ENCODE data around the gene TBC1D9B. TPM values are rescaled to one million over a fixed set of nuclear protein-coding genes. Genes with fewer than 3 reads are reported as not detected.

Gene TBC1D9B
- total RNA-seq, 1 donor from 2014 or later: 114 TPM

- Mint-ChIP-seq H3K4me1 (ENCODE audit: unreplicated experiment) (peaks cover 3% of the 10 kb centered on the region), H3K4me3 (no peak overlapping the region), H3K27ac (no peak overlapping the region), H3K27me3 (no peaks in the 10 kb centered on the region), H3K36me3 (peaks cover 9% of the 10 kb centered on the region), H3K9me3 (peaks cover 4% of the 10 kb centered on the region)
- TF ChIP-seq, protein P1, sequence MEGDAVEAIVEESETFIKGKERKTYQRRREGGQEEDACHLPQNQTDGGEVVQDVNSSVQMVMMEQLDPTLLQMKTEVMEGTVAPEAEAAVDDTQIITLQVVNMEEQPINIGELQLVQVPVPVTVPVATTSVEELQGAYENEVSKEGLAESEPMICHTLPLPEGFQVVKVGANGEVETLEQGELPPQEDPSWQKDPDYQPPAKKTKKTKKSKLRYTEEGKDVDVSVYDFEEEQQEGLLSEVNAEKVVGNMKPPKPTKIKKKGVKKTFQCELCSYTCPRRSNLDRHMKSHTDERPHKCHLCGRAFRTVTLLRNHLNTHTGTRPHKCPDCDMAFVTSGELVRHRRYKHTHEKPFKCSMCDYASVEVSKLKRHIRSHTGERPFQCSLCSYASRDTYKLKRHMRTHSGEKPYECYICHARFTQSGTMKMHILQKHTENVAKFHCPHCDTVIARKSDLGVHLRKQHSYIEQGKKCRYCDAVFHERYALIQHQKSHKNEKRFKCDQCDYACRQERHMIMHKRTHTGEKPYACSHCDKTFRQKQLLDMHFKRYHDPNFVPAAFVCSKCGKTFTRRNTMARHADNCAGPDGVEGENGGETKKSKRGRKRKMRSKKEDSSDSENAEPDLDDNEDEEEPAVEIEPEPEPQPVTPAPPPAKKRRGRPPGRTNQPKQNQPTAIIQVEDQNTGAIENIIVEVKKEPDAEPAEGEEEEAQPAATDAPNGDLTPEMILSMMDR (conservative IDR thresholded peaks at IDR 0.05): no peak
- DNase-seq (ENCODE audit: extremely low spot score, unreplicated experiment): no peak
Measured at GRCh38 chr5:179936976-179937681, 29.4 kb upstream of the TBC1D9B start.

DNA sequence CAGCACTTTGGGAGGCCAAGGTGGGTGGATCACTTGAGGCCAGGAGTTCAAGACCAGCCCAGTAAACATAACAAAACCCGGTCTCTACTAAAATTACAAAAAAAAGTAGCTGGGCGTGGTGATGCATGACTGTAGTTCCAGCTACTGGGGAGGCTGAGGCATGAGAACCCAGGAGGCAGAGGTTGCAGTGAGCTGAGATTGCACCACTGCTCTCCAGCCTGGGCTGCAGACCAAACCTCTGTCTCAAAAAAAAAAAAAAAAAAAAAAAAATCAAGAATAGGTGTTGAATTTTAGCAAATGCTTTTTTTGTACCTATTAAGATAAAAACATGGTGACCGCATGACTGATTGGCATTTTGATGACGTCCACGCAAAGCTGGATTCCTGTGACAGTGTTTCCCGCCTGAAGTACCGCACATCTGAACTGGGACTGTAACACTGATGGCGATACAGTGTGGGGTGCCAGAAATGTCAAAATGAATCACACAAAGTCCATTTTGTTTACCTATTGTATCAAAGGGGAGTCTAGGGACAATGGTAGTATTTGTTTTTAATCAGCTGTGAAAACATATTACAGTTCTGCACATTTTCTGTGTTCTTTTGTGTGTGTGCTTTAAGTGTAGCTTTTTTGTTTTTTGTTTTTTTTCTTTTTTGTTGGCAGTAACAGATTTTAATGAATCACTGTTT lies 23.2 kb upstream of the TBC1D9B start:
- H3K27ac Mint-ChIP-seq: no peak overlapping the region
- peaks cover 3% of the 10 kb centered on the region for H3K4me1 Mint-ChIP-seq (ENCODE audit: unreplicated experiment)
- peaks cover 8% of the 10 kb centered on the region for H3K9me3 Mint-ChIP-seq
- peak; percentile 16 for DNase-seq (ENCODE audit: extremely low spot score, unreplicated experiment)
- no peak overlapping the region for H3K4me3 Mint-ChIP-seq
- peaks cover 3% of the 10 kb centered on the region for H3K36me3 Mint-ChIP-seq
- no peaks in the 10 kb centered on the region for H3K27me3 Mint-ChIP-seq
- TF ChIP-seq, protein P1 (conservative IDR thresholded peaks at IDR 0.05): no peak

DNA sequence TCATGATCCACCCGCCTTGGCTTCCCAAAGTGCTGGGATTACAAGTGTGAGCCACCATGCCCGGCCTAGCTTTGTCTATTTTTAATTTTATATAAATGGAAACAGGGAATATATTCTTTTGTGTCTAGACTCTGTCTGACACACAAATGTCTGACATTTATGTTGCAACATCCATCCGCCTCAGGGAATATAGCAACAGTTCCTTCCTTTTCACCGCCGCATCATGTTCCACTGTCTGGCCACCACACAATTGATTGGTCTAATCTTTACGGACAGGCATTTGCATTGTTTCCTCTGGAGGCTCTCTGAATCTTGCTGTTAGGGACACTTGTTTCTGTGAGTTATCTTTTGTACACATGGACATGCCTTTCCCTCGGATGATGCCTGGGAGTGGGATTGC lies 20.1 kb upstream of the TBC1D9B start:
- TF ChIP-seq, protein P1 (conservative IDR thresholded peaks at IDR 0.05): no peak
- H3K27ac Mint-ChIP-seq: no peak overlapping the region
- no peaks in the 10 kb centered on the region for H3K27me3 Mint-ChIP-seq
- no peaks in the 10 kb centered on the region for H3K36me3 Mint-ChIP-seq
- no peak overlapping the region for H3K4me3 Mint-ChIP-seq
- H3K4me1 Mint-ChIP-seq (ENCODE audit: unreplicated experiment): no peaks in the 10 kb centered on the region
- no peak for DNase-seq (ENCODE audit: extremely low spot score, unreplicated experiment)
- H3K9me3 Mint-ChIP-seq: peaks cover 4% of the 10 kb centered on the region

DNA sequence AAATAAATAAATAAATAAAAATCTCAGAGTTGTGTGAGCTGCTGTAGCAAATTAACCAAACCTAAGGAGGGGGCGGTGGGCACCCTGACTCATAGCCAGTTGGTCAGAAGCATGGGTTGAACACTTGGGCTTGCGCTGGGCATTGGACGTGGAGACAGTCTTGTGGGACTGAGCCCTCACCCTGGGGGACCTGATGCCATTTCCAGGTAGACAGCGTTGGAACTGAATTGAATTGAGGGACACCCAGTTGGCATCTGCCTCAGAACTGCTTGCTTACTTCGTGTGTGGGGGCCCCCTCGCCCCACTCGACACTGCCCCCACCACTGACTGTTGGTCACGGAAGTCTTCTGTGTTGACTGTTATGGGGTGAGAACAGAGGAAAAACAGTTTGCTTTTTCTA lies 19.0 kb upstream of the TBC1D9B start:
- Mint-ChIP-seq H3K27me3 (no peaks in the 10 kb centered on the region), H3K9me3 (peaks cover 4% of the 10 kb centered on the region), H3K4me1 (ENCODE audit: unreplicated experiment) (no peaks in the 10 kb centered on the region), H3K4me3 (no peak overlapping the region), H3K27ac (no peak overlapping the region), H3K36me3 (no peaks in the 10 kb centered on the region)
- DNase-seq (ENCODE audit: extremely low spot score, unreplicated experiment): no peak
- TF ChIP-seq, protein P1 (conservative IDR thresholded peaks at IDR 0.05): no peak

GRCh38 chr5:179923436-179923835 lies 15.7 kb upstream of the TBC1D9B start:
- no peak overlapping the region for H3K27ac Mint-ChIP-seq
- no peak overlapping the region for H3K4me3 Mint-ChIP-seq
- DNase-seq (ENCODE audit: extremely low spot score, unreplicated experiment): peak; percentile 22
- TF ChIP-seq, protein P1 (conservative IDR thresholded peaks at IDR 0.05): no peak
- H3K36me3 Mint-ChIP-seq: no peaks in the 10 kb centered on the region
- peaks cover 4% of the 10 kb centered on the region for H3K9me3 Mint-ChIP-seq
- H3K4me1 Mint-ChIP-seq (ENCODE audit: unreplicated experiment): no peaks in the 10 kb centered on the region
- H3K27me3 Mint-ChIP-seq: no peaks in the 10 kb centered on the region

All from type B pancreatic cell (in vitro differentiated cells).